GM23338 (cell line): Measurements from ENCODE around the gene CCRL2.

Experiments
- EZH2phosphoT487 ChIP-seq: fragments of 200-600 bp; sonication (generic); IDR thresholded peaks from one replicate; pipeline ENCODE4 v1.8.1; 2018; ENCODE audit warnings: antibody characterized with exemption; ENCODE audit not compliant: unreplicated experiment
- STAT1 ChIP-seq: IDR thresholded peaks from one replicate; pipeline ENCODE4 v1.6.1; 2016; ENCODE audit warnings: antibody characterized with exemption; ENCODE audit not compliant: unreplicated experiment
- TF ChIP-seq, protein P1 (sequence below), 2 experiments: fragments of 200-600 bp in 1 of 2; sonication (generic) in 1 of 2; conservative IDR thresholded peaks; 2 replicates each; pipeline versions ENCODE4 v1.5.1 to v1.6.1; 2016 to 2017; ENCODE audit warnings: antibody characterized with exemption in 2 of 2, low read depth in 2 of 2, mild to moderate bottlenecking in 2 of 2, moderate library complexity in 1 of 2
- TF ChIP-seq, protein P2 (sequence below): IDR thresholded peaks from one replicate; pipeline ENCODE4 v1.6.1; 2018; ENCODE audit warnings: antibody characterized with exemption; ENCODE audit not compliant: unreplicated experiment

DNA sequence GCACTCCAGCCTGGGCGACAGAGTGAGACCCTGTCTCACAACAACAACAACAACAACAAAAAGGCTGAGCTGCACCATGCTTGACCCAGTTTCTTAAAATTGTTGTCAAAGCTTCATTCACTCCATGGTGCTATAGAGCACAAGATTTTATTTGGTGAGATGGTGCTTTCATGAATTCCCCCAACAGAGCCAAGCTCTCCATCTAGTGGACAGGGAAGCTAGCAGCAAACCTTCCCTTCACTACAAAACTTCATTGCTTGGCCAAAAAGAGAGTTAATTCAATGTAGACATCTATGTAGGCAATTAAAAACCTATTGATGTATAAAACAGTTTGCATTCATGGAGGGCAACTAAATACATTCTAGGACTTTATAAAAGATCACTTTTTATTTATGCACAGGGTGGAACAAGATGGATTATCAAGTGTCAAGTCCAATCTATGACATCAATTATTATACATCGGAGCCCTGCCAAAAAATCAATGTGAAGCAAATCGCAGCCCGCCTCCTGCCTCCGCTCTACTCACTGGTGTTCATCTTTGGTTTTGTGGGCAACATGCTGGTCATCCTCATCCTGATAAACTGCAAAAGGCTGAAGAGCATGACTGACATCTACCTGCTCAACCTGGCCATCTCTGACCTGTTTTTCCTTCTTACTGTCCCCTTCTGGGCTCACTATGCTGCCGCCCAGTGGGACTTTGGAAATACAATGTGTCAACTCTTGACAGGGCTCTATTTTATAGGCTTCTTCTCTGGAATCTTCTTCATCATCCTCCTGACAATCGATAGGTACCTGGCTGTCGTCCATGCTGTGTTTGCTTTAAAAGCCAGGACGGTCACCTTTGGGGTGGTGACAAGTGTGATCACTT, 34.3 kb upstream of the CCRL2 start:
- TF ChIP-seq, protein P1, sequence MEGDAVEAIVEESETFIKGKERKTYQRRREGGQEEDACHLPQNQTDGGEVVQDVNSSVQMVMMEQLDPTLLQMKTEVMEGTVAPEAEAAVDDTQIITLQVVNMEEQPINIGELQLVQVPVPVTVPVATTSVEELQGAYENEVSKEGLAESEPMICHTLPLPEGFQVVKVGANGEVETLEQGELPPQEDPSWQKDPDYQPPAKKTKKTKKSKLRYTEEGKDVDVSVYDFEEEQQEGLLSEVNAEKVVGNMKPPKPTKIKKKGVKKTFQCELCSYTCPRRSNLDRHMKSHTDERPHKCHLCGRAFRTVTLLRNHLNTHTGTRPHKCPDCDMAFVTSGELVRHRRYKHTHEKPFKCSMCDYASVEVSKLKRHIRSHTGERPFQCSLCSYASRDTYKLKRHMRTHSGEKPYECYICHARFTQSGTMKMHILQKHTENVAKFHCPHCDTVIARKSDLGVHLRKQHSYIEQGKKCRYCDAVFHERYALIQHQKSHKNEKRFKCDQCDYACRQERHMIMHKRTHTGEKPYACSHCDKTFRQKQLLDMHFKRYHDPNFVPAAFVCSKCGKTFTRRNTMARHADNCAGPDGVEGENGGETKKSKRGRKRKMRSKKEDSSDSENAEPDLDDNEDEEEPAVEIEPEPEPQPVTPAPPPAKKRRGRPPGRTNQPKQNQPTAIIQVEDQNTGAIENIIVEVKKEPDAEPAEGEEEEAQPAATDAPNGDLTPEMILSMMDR (conservative IDR thresholded peaks at IDR 0.05; ENCODE audit: low read depth in 2 of 2) = peak; percentile 67 to 79
- TF ChIP-seq, protein P2, sequence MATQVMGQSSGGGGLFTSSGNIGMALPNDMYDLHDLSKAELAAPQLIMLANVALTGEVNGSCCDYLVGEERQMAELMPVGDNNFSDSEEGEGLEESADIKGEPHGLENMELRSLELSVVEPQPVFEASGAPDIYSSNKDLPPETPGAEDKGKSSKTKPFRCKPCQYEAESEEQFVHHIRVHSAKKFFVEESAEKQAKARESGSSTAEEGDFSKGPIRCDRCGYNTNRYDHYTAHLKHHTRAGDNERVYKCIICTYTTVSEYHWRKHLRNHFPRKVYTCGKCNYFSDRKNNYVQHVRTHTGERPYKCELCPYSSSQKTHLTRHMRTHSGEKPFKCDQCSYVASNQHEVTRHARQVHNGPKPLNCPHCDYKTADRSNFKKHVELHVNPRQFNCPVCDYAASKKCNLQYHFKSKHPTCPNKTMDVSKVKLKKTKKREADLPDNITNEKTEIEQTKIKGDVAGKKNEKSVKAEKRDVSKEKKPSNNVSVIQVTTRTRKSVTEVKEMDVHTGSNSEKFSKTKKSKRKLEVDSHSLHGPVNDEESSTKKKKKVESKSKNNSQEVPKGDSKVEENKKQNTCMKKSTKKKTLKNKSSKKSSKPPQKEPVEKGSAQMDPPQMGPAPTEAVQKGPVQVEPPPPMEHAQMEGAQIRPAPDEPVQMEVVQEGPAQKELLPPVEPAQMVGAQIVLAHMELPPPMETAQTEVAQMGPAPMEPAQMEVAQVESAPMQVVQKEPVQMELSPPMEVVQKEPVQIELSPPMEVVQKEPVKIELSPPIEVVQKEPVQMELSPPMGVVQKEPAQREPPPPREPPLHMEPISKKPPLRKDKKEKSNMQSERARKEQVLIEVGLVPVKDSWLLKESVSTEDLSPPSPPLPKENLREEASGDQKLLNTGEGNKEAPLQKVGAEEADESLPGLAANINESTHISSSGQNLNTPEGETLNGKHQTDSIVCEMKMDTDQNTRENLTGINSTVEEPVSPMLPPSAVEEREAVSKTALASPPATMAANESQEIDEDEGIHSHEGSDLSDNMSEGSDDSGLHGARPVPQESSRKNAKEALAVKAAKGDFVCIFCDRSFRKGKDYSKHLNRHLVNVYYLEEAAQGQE = no peak
- no peak for TF ChIP-seq STAT1
- no peak for TF ChIP-seq EZH2phosphoT487
